ENCODE measurements around the gene CDHR2.

The CDHR2 gene

GRCh38 chr5:176639208-176639607 is 90.1 kb downstream of the CDHR2 start:
- no peak for TF ChIP-seq CTCF (IDR thresholded peaks at IDR 0.05; ENCODE audit: extremely low read depth, insufficient read depth, missing control alignments)
- in situ Hi-C loops (cut with MboI; ENCODE audit: low pct_unique_long_range_greater_than_20kb, low sequenced_read_pairs, unreplicated experiment), result no loop called here
- no peak for DNase-seq (ENCODE audit: low spot score)

GRCh38 chr5:176639981-176640380 is 90.8 kb downstream of the CDHR2 start:
- DNase-seq (ENCODE audit: low spot score), result no peak
- TF ChIP-seq CTCF (IDR thresholded peaks at IDR 0.05; ENCODE audit: extremely low read depth, insufficient read depth, missing control alignments), result no peak
- in situ Hi-C loops (cut with MboI; ENCODE audit: low pct_unique_long_range_greater_than_20kb, low sequenced_read_pairs, unreplicated experiment), result no loop called here

GRCh38 chr5:176640616-176641015 is 91.5 kb downstream of the CDHR2 start:
- in situ Hi-C loops (cut with MboI; ENCODE audit: low pct_unique_long_range_greater_than_20kb, low sequenced_read_pairs, unreplicated experiment), result no loop called here
- no peak for TF ChIP-seq CTCF (IDR thresholded peaks at IDR 0.05; ENCODE audit: extremely low read depth, insufficient read depth, missing control alignments)
- no peak for DNase-seq (ENCODE audit: low spot score)

- no peak for TF ChIP-seq CTCF (IDR thresholded peaks at IDR 0.05; ENCODE audit: extremely low read depth, insufficient read depth, missing control alignments)
- DNase-seq (ENCODE audit: low spot score), result no peak
- in situ Hi-C loops (cut with MboI; ENCODE audit: low pct_unique_long_range_greater_than_20kb, low sequenced_read_pairs, unreplicated experiment), result no loop called here
Observed at GRCh38 chr5:176642675-176643490, 93.7 kb downstream of the CDHR2 start.

- DNase-seq (ENCODE audit: low spot score), result no peak
- in situ Hi-C loops (cut with MboI; ENCODE audit: low pct_unique_long_range_greater_than_20kb, low sequenced_read_pairs, unreplicated experiment), result no loop called here
- no peak for TF ChIP-seq CTCF (IDR thresholded peaks at IDR 0.05; ENCODE audit: extremely low read depth, insufficient read depth, missing control alignments)
Observed at GRCh38 chr5:176643491-176644219, 94.5 kb downstream of the CDHR2 start.

GRCh38 chr5:176644294-176644693 is 95.2 kb downstream of the CDHR2 start:
- in situ Hi-C loops (cut with MboI; ENCODE audit: low pct_unique_long_range_greater_than_20kb, low sequenced_read_pairs, unreplicated experiment), result no loop called here
- DNase-seq (ENCODE audit: low spot score), result no peak
- TF ChIP-seq CTCF (IDR thresholded peaks at IDR 0.05; ENCODE audit: extremely low read depth, insufficient read depth, missing control alignments), result no peak

Data from GM13977 (cell line).